Neural progenitor cell (in vitro differentiated cells): ENCODE data around the gene RFX8. TPM values are rescaled to one million over a fixed set of nuclear protein-coding genes. Genes with fewer than 3 reads are reported as not detected.

ENCODE experiments used
- DNase-seq: peaks from one replicate; pipeline ENCODE4 v3.0.0-alpha.2; 2016; ENCODE audit warnings: low spot score
- H2AFZ ChIP-seq: fragments of 200-600 bp; sonication (generic); replicated peaks from 2 replicates; pipeline ENCODE4 v1.6.1; 2016; ENCODE audit warnings: antibody characterized with exemption
- H3F3A ChIP-seq: fragments of 200-600 bp; sonication (generic); 2 replicates; pipeline ENCODE4 v1.6.1; 2016; ENCODE audit warnings: antibody characterized with exemption, low read depth
- H3K27ac ChIP-seq: fragments of 200-600 bp; sonication (generic); 2 replicates; pipeline ENCODE4 v1.5.1; 2016; ENCODE audit warnings: mild to moderate bottlenecking
- H3K27me3 ChIP-seq: fragments of 200-600 bp; sonication (generic); 2 replicates; pipeline ENCODE4 v1.6.1; 2016; ENCODE audit warnings: mild to moderate bottlenecking, moderate library complexity
- H3K36me3 ChIP-seq: fragments of 200-600 bp; sonication (generic); 2 replicates; pipeline ENCODE4 v1.5.1; 2016
- H3K4me1 ChIP-seq: fragments of 200-600 bp; sonication (generic); 2 replicates; pipeline ENCODE4 v1.6.1; 2016; ENCODE audit warnings: mixed run types
- H3K4me2 ChIP-seq: fragments of 200-600 bp; sonication (generic); 2 replicates; pipeline ENCODE4 v1.6.1; 2016
- H3K4me3 ChIP-seq: fragments of 200-600 bp; sonication (generic); 2 replicates; pipeline ENCODE4 v1.5.1; 2016
- H3K79me2 ChIP-seq: fragments of 200-600 bp; sonication (generic); 2 replicates; pipeline ENCODE4 v1.6.1; 2016; ENCODE audit warnings: low read depth
- H3K9ac ChIP-seq: fragments of 200-600 bp; sonication (generic); 2 replicates; pipeline ENCODE4 v1.6.1; 2016
- H3K9me3 ChIP-seq: fragments of 200-600 bp; sonication (generic); 2 replicates; pipeline ENCODE4 v1.5.1; 2016; ENCODE audit warnings: low read depth
- H4K20me1 ChIP-seq: fragments of 200-600 bp; sonication (generic); 2 replicates; pipeline ENCODE4 v1.6.1; 2016; ENCODE audit warnings: low read depth
- H3K27ac Mint-ChIP-seq: 3 replicates; pipeline ENCODE4 v1.8.0; 2021; ENCODE audit warnings: mixed read lengths
- H3K27me3 Mint-ChIP-seq: 2 replicates; pipeline ENCODE4 v1.8.0; 2022; ENCODE audit warnings: low read depth, mild to moderate bottlenecking, inconsistent platforms, moderate library complexity, mixed read lengths; ENCODE audit not compliant: insufficient read depth
- H3K36me3 Mint-ChIP-seq: 3 replicates; pipeline ENCODE4 v1.8.0; 2021; ENCODE audit warnings: mixed read lengths
- H3K4me1 Mint-ChIP-seq: 3 replicates; pipeline ENCODE4 v1.8.0; 2021; ENCODE audit warnings: mixed read lengths
- H3K4me3 Mint-ChIP-seq: 3 replicates; pipeline ENCODE4 v1.8.0; 2021; ENCODE audit warnings: mild to moderate bottlenecking, moderate library complexity, mixed read lengths
- H3K9me3 Mint-ChIP-seq: 3 replicates; pipeline ENCODE4 v1.8.0; 2020; ENCODE audit warnings: mixed read lengths
- EZH2 ChIP-seq: fragments of 200-600 bp; sonication (generic); IDR thresholded peaks from 2 replicates; pipeline ENCODE4 v1.6.1; 2017; ENCODE audit warnings: antibody characterized with exemption, mild to moderate bottlenecking, moderate library complexity
- EZH2phosphoT487 ChIP-seq: fragments of 200-600 bp; sonication (generic); IDR thresholded peaks from 2 replicates; pipeline ENCODE4 v1.6.1; 2017; ENCODE audit warnings: antibody characterized with exemption
- total RNA-seq: library from RNA; depleted of rRNA; stranded (reverse); fragments of >200 nt; gene quantifications from 2 replicates; pipeline ENCODE4 v1.2.3, GENCODE V29; 2015; ENCODE audit warnings: low replicate concordance
- TF ChIP-seq, protein P1 (sequence below): fragments of 200-600 bp; sonication (generic); IDR thresholded peaks from 2 replicates; pipeline ENCODE4 v1.5.1; 2017; ENCODE audit warnings: antibody characterized with exemption, mild to moderate bottlenecking

RFX8 gene
- total RNA-seq, 1 donor from 2014 or later, result 0.37 TPM

- Histone ChIP-seq H4K20me1 (no peaks in the 10 kb centered on the region), H3K36me3 (no peaks in the 10 kb centered on the region), H2AFZ (peak overlapping the region; percentile 93), H3K79me2 (no peaks in the 10 kb centered on the region), H3K9ac (no peak overlapping the region), H3K27ac (no peak overlapping the region), H3K9me3 (no peaks in the 10 kb centered on the region), H3K4me1 (peaks cover 17% of the 10 kb centered on the region), H3F3A (peaks cover 8% of the 10 kb centered on the region), H3K4me2 (peak overlapping the region; percentile 63), H3K4me3 (peak overlapping the region; percentile 25), H3K27me3 (peaks cover 18% of the 10 kb centered on the region)
- no peaks in the 10 kb centered on the region for H3K9me3 Mint-ChIP-seq
- H3K27ac Mint-ChIP-seq, result peak overlapping the region; percentile 91
- H3K4me3 Mint-ChIP-seq, result peak overlapping the region; percentile 46
- peaks cover 6% of the 10 kb centered on the region for H3K27me3 Mint-ChIP-seq
- peaks cover 24% of the 10 kb centered on the region for H3K4me1 Mint-ChIP-seq
- no peaks in the 10 kb centered on the region for H3K36me3 Mint-ChIP-seq
- TF ChIP-seq EZH2phosphoT487 (peak; percentile 42), EZH2 (no peak)
- TF ChIP-seq, protein P1, sequence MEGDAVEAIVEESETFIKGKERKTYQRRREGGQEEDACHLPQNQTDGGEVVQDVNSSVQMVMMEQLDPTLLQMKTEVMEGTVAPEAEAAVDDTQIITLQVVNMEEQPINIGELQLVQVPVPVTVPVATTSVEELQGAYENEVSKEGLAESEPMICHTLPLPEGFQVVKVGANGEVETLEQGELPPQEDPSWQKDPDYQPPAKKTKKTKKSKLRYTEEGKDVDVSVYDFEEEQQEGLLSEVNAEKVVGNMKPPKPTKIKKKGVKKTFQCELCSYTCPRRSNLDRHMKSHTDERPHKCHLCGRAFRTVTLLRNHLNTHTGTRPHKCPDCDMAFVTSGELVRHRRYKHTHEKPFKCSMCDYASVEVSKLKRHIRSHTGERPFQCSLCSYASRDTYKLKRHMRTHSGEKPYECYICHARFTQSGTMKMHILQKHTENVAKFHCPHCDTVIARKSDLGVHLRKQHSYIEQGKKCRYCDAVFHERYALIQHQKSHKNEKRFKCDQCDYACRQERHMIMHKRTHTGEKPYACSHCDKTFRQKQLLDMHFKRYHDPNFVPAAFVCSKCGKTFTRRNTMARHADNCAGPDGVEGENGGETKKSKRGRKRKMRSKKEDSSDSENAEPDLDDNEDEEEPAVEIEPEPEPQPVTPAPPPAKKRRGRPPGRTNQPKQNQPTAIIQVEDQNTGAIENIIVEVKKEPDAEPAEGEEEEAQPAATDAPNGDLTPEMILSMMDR, result no peak
- peak; percentile 93 for DNase-seq
Measured at GRCh38 chr2:101435001-101435862, 39.7 kb downstream of the RFX8 start.

GRCh38 chr2:101433465-101433864 is 41.4 kb downstream of the RFX8 start:
- H3K36me3 Mint-ChIP-seq, result no peaks in the 10 kb centered on the region

GRCh38 chr2:101432411-101433181 is 42.3 kb downstream of the RFX8 start:
- Mint-ChIP-seq H3K9me3 (no peaks in the 10 kb centered on the region), H3K4me3 (no peak overlapping the region), H3K4me1 (peaks cover 24% of the 10 kb centered on the region), H3K36me3 (no peaks in the 10 kb centered on the region), H3K27me3 (peaks cover 6% of the 10 kb centered on the region), H3K27ac (peak overlapping the region; percentile 26)
- no peaks in the 10 kb centered on the region for H3K79me2 ChIP-seq
- H3K4me3 ChIP-seq, result no peak overlapping the region
- no peak overlapping the region for H3K4me2 ChIP-seq
- no peak for DNase-seq
- no peaks in the 10 kb centered on the region for H4K20me1 ChIP-seq
- peaks cover 17% of the 10 kb centered on the region for H3K4me1 ChIP-seq
- no peaks in the 10 kb centered on the region for H3K9me3 ChIP-seq
- peak overlapping the region; percentile 14 for H2AFZ ChIP-seq
- no peak overlapping the region for H3K9ac ChIP-seq
- H3K36me3 ChIP-seq, result no peaks in the 10 kb centered on the region
- H3K27me3 ChIP-seq, result peaks cover 18% of the 10 kb centered on the region
- no peak for TF ChIP-seq EZH2
- TF ChIP-seq EZH2phosphoT487, result no peak
- TF ChIP-seq, protein P1, result no peak
- peaks cover 8% of the 10 kb centered on the region for H3F3A ChIP-seq
- H3K27ac ChIP-seq, result no peak overlapping the region

More at GRCh38 chr2:101433465-101433864, 41.4 kb downstream of the RFX8 start:
- Histone ChIP-seq H3K4me2 (no peak overlapping the region), H3K4me1 (peaks cover 17% of the 10 kb centered on the region), H3K4me3 (no peak overlapping the region), H3K9ac (no peak overlapping the region), H2AFZ (no peak overlapping the region), H4K20me1 (no peaks in the 10 kb centered on the region), H3K27ac (no peak overlapping the region), H3K27me3 (peaks cover 18% of the 10 kb centered on the region), H3F3A (peaks cover 8% of the 10 kb centered on the region), H3K36me3 (no peaks in the 10 kb centered on the region), H3K79me2 (no peaks in the 10 kb centered on the region), H3K9me3 (no peaks in the 10 kb centered on the region)
- no peak for DNase-seq
- Mint-ChIP-seq H3K27me3 (peaks cover 6% of the 10 kb centered on the region), H3K4me3 (no peak overlapping the region), H3K9me3 (no peaks in the 10 kb centered on the region), H3K27ac (no peak overlapping the region), H3K4me1 (peaks cover 24% of the 10 kb centered on the region)
- TF ChIP-seq, protein P1, result no peak
- no peak for TF ChIP-seq EZH2
